ENCODE data around the gene PATJ.
A peak's percentile ranks its signal among the peaks of the same experiment; 100 is the strongest.
"Not testable (repeated sequence)": the region's sequence is repeated elsewhere in the genome, so short reads cannot be mapped to it uniquely, and the experiment has no call there.

The PATJ gene

DNA sequence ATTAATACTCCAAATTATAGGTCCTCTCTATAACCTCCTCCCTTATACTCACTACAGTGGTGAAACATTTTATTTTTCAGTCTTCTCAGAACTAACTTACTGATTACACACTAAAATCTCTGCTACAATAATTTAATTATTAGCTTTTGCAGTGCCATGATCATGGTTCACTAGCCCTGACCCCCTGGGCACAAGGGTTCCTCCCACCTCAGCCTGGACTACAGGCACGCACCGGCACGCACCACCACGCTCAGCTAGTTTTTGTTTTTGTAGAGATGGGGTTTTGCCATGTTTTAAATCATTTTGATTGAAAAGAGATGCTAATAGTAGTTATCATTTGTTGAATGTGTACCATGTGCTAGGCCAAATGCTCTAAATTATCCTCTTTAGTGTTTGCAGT, 6.3 kb downstream of the PATJ start:
- DNase-seq (ENCODE audit: low spot score), result no peak

DNA sequence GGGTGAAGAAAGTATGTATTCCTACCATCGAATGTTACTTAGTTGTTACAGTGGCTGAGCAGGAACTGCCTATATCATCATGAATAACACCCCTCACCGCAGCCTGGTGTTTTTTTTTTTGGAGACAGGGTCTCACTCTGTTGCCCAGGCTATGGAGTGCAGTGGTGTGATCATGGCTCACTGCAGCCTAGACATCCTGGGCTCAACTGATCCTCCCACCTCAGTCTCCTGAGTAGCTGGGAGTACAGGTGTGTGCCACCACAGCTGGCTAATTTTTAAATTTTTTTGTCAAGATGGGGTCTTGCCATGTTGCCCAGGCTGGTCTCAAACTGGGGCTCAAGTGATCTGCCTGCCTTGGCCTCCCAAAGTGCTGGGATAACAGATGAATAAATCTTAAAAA, 7.3 kb downstream of the PATJ start:
- no peak for DNase-seq (ENCODE audit: low spot score)

DNA sequence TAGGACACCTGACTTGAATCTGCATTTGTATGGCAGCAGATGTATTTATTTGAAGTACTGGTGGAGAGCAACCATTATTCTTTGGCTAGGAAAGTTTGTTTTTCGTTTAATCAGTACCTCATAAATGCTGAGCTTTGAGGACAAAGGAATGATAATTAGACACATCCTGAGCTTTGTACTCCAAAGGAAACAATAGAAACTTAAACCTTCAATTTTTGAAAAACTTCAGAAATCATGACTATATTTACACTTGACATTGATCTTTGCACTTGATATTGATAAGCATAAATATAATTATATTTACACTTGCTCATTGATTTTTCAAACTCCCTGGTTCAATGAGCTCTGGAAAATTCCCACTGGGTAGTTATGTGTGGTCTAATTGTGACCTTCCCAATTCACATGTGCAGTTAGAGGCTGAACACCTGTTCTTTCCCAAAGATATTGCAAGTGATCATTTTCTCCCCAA, 10.7 kb downstream of the PATJ start:
- no peak for DNase-seq (ENCODE audit: low spot score)

DNA sequence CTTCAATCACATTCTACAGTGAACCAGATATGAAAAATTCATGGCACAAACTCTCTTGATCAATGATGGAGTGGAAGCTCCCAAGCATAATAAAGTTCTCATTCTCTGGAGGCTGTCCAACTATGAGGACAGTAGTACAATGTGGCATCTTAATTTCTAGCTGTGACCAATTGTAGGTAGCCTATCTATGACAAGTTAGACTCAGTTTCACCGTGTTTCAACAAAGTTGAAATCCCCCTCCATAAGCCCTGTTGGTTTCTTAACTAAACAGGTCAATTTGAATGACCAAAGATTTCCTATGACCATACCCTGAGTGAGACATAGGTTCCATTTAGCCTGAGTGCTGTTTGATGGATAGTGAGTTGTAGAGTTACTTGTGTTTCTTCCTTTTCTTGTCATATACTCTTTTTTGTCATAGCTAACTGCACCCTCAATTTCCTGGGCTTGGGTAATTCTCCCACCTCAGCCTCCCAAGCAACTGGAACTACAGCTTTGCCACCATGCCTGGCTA, 11.8 kb downstream of the PATJ start:
- no peak for DNase-seq (ENCODE audit: low spot score)

DNA sequence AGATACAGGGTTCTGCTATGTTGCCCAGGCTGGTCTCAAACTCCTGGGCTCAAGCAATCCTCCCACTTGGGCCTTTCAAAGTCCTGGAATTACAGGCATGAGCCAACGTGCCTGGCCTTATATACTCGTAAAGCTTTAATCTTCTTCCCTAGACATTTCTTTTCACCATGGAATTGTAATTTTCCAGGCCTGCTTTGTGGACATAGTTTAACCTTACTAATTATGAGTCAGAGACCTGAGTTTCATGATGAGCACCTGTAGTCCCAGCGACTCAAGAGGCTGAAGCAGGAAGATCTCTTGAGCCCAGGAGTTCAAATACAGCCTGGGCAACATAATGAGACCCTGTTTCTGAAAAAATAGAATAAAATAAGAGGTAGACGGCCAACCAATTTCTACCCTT, 12.3 kb downstream of the PATJ start:
- DNase-seq (ENCODE audit: low spot score), result no peak

DNA sequence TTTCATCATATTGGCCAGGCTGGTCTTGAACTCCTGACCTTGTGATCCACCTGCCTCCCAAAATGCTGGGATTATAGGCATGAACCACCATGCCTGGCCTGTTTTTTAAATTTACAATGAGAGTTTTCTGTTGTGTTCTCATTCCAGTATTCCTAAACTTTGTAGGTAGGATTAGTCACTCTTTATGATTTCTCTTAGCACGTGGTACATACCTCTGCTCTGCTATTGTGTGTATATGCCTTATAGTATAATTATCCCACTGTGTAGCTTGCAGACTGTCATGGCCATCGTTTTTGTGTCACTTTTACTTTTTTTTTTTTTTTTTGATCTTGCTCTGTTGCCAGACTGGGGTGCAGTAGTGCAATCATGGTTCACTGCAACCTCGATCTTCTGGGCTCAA, 14.5 kb downstream of the PATJ start:
- no peak for DNase-seq (ENCODE audit: low spot score)

DNA sequence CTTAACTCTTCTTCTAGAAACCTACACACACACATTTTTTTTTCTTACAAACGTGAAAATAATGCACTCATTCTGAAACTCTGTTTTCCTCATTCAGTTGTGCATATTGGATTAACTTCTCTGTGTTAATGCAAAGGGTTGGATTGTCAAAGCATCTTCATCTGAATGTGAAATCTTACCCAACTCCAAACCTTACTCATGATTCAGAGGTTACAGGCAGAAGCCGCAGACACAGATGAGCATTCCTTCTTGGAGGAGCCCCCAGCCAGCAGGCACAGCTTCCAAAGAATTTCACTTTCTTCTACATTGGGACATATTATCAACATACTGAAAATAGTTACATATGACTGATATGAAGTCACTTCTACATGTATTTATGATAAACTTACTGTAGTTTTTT, 15.7 kb downstream of the PATJ start:
- no peak for DNase-seq (ENCODE audit: low spot score)

DNA sequence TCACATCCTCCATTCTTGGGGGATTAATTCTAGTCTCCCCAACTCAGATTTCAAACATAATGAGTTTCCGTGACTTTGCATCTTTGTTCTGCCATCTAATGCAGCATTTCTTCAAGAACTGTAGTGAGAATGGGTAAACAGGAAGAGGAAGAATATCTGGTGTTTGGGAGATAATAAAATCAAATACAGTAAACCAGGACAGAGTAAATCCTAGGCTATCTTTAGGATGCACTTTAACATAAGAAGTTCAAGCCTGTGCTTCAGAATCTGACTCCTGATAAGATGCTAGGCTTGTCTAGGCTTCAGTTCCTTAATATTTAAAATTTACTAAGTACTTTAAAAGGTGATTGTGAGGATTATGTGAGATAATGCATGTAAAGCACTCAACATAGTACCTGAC, 27.9 kb downstream of the PATJ start:
- no peak for DNase-seq (ENCODE audit: low spot score)

DNA sequence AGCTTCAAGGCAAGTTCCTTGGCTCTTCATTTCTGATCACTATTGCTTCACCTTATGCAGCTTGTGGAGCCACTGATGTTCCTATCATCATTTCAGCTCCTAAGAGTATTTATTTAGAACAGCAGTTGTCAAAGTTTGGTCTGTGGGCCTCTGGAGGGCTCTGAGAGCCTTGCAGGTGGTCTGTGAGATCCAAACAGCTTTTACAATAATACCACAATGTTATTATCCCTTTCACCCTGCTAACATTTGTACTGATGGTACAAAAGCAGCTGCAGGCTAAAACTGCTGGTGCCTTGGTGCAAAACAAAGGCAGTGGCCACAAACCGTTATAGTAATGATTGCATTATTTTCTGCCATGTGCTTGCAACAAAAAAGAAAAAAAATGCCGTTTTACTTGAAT, 33.8 kb downstream of the PATJ start:
- DNase-seq (ENCODE audit: low spot score), result no peak

DNA sequence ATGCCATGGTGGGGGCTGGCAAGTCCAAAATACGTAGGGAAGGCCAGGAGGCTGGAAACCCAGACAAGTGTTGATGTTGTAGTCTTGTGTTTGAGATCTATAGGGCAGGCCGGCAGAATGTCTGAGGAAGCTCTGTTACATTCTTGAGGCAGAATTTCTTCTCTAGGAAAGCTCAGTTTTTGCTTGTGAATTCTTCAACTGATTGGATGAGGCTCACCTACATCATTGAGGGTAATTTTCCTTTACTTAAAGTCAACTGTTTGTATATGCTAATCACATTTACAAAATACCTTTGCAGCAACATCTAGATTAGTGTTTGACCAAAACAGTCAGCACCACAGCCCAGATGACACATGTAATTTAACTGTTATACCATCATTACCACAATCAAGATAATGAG, 37.0 kb downstream of the PATJ start:
- no peak for DNase-seq (ENCODE audit: low spot score)

DNA sequence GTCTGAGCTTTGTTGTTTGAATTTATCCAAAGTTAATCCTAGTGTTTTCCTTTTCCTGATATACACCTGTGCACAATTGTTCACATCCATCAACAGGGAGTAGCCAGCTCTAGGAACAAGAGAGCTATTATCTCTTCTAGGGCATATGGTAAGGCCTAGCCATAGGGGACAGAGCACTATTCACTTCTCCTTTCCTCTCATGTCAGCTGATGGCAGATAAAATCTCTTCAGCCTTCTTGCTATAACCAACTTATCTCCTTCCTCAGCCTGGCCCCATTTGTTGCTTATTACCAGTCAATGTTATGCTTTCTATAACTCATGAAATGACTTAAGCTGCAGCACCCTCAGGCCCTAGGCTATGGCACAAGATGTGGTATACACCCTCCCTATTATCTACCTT, 38.9 kb downstream of the PATJ start:
- DNase-seq (ENCODE audit: low spot score), result no peak

DNA sequence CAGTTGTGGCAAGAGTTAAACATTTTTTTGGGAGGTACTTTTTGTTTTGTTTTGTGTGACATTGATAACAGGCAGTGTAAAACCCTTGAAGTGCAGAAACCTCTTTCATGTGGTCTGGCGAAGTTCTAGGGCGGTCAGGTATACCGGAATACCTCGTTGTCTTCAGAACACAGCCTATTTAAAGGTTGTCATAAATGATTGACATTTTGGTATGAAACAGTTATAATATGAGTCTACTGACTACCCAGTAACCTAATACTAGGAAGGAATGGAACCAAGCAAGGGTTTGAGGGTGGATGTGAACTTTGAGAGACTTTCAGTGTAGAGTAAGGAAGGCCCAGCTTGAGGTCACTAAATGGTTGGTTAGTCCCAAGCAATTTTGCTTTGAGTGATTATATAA, 40.5 kb downstream of the PATJ start:
- peak; percentile 83 for DNase-seq (ENCODE audit: low spot score)

DNA sequence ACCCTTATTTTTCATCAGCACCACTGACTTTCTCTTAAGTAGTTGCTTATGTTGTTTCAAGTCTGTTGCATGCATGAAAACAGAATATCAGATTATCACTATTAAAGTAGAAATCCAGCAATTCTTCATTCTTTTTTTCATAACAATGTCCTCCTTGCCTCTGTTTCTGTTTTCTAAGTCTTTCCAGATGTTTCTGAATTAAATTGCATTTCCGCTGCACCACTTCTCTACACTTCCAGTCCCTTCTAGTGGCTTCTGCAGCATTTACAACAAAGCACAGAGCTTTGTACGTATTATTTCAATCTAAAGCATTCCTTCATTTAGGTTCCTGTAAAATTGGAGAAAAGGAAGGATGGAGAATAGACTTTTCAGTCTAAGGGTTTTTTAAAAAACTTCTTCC, 42.4 kb downstream of the PATJ start:
- no peak for DNase-seq (ENCODE audit: low spot score)

DNA sequence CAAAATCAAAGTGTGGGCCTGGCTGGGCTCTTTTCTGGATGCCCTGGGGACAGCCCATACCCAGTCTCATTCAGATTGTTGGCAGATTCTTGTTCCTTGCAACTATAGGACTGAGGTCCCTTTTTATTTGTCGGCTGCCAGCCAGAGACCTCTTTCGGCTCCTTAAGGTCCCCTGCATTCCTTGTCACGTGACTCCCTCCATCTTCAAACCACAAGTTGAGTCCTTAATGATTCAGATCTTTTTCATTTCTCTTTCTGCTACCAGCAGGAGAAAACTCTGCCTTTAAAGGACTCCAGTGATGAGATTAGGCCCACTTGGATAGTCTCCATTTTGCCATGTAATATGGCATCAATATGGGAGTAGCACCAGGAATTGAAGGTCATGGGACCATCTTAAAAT, 48.6 kb downstream of the PATJ start:
- DNase-seq (ENCODE audit: low spot score), result no peak

DNA sequence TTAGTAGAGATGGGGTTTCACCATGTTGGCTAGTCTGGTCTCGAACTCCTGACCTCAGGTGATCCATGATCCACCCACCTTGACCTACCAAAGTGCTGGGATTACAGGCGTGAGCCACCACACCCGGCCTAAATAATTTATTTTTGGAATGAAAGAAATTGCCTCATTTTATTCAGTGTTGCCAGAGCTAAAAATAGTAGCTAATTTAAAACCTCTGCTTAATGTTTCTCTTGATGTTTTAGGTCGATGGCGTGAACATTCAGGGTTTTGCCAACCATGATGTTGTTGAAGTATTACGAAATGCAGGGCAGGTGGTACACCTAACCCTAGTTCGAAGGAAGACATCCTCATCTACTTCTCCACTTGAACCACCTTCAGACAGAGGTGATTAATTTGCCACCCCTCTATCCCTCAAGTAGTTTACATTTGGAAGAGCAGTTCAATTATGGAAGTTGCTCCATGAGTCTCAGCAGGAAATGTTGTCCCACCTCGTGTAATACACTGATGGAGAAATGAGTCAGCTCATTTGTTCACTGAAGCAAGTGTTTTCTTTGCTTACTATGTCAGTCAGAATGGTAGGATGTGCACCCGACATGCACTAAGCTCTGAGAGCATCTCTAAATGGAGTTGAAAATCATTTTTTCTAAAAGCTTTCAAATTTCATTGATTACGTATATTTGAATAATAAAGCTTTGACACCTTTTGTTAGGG, 54.9 kb downstream of the PATJ start:
- no peak for DNase-seq (ENCODE audit: low spot score)

DNA sequence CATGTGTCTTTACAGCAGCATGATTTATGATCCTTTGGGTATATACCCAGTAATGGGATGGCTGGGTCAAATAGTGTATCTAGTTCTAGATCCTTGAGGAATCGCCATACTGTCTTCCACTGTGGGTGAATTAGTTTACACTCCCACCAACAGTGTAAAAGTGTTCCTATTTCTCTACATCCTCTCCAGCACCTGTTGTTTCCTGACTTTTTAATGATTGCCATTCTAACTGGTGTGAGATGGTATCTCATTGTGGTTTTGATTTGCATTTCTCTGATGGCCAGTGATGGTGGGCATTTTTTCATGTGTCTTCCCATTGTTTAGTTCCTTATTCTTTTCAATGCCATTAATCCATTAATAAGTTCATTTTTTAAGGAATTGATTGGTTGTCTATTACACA, 58.8 kb downstream of the PATJ start:
- DNase-seq (ENCODE audit: low spot score), result not testable (repeated sequence)

DNA sequence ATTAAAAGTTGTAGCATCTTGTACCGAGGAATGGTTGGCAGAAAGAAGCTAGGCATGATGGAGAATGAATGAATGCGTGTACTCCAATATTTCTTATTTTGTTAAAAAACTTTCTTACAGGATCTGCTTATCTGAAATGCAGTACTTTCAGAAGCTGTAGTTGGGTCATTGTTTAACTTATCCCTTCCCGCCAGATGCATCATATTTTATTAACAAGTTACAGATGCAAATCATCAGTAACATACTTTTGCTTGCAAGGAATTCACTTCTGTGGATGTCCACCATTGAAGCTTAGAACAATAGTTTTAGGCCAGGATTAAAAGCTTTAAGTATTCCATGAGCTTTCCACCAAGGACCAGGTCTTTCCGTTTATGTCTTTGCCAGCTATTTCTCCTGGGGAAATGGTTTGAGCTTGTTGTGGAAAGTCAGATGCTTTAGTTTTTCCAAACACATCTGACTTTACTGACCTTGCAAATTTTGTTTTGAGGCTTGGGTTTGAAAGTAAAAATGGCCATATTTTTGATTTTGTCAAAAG, 65.4 kb downstream of the PATJ start:
- no peak for DNase-seq (ENCODE audit: low spot score)

DNA sequence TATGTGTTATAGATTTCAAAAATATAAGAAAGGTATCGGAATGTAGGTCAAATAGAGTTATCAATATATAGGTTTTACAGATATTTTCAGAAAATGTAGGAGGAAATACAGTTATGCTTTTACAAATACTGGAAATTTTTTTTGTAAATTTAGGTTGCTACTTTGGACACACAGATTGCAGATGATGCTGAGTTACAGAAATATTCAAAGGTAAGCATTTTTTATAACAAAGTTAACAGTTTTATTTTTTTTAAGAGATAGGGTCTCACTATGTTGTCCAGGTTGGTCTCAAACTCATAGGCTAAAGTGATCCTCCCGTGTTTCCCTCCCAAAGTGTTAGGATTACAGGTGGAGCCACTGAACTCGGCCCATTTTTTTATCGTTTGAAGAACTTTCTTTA, 66.0 kb downstream of the PATJ start:
- DNase-seq (ENCODE audit: low spot score), result no peak

DNA sequence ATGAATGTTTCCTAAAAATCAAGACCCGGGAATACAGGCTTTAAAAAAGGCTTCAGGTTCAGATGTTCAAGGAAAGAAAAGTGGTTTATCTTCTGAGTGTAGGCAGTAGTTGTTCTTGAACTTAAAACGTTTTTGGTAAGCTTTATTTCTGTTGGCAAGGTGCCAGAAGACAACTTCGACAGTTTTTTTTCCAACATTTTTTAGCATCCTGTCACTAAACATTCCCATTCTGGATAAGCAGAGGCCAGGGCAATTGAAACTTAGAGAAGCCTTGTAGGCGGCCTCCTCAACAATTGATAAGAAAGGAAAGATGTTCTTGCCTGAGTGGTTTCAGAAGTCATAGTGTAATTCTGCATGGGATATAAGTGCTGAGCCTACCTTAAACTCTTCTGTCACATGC, 66.7 kb downstream of the PATJ start:
- no peak for DNase-seq (ENCODE audit: low spot score)

DNA sequence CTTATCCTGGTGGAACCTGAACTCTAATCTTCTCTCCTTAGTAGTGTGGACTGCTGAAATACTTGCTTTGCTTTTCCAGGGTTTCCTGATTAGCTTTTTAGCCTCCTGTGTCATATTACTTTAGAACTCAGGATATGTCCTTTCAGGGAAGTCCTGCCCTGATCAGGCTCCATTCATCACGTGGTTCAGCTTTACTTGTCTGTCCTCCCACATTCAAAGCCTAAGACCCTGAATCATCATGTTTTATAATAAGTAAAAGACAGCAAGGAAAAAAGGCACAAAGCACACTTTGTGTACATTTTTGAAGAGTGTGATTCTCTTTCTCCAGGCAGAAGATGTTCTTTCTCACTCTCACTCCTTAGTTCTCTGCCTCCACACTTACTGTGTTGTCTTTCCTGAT, 70.6 kb downstream of the PATJ start:
- no peak for DNase-seq (ENCODE audit: low spot score)

DNA sequence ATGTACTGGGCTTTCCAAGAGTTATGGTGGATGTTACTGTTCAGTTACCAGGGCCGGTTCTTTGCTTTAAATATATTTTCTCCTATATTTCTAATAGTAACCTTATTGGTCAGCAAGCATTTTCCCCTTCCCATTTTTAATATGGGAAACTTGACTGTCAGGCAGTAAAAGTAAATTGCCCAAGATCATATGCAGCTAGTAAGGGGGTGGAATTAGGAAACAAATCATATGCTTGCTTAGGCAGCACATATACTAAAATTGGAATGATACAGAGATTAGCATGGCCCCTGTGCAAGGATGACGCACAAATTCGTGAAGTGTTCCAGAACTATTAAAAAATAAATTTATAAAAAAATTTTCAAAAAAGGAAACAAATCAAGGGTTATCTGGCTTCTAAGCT, 73.9 kb downstream of the PATJ start:
- no peak for DNase-seq (ENCODE audit: low spot score)

DNA sequence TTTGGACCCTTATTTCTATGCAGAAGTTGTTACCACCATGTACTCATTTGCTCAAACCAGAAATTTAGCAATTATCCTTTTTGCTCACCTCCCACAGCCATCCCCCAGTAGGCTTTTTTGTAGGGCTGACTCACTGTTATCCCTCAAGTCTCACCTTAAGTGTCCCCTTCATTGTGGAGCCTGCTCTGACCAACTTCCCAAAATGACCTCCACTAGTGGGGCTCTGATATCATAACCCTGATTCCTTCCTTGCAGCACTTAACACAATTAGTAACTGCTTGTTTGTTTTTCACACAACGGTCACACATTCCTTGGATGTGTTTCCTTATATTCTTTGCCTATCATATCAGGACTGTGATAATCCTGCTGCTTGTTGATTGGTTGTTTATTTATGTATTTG, 76.7 kb downstream of the PATJ start:
- no peak for DNase-seq (ENCODE audit: low spot score)

DNA sequence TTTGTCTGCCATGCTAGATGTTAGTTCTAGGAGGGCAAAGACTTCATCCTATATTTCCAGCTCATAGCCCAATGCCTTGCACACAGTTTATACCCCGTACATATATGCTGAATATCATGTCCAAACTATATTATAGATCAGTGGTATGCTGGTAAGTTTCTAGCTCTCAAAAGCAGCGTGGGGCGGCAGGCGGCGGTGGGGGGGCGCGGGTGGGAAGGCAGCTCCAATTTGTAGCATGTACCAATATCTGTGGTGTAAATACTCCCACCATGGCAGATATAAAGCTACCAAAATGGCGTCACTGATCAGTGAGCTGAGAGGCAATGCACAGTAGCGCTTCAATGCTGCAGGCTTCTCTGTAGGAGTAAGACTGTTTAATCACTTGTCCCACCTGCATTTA, 77.1 kb downstream of the PATJ start:
- DNase-seq (ENCODE audit: low spot score), result no peak

DNA sequence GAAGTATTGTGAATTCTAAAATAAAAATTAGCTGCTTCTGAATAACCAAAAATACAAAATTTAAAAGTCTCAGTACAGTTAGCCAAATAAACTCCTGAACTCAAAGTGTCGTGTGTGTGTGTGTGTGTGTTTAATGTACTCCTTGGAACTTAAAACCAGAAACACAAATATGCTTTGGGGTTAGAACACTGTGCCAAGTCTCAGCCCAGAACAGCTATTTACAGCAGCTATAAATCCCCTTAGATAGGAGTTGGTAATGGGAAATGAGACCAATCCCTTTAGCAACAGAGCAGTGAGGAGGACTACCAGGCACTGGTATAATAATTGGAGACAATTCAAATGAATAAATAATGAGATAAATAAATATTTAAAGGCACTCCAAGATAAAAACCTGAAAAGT, 83.1 kb downstream of the PATJ start:
- DNase-seq (ENCODE audit: low spot score), result no peak
